ENCODE measurements around the gene THBD.
"Not testable (repeated sequence)": the region's sequence is repeated elsewhere in the genome, so short reads cannot be mapped to it uniquely, and the experiment has no call there.

THBD gene

DNA sequence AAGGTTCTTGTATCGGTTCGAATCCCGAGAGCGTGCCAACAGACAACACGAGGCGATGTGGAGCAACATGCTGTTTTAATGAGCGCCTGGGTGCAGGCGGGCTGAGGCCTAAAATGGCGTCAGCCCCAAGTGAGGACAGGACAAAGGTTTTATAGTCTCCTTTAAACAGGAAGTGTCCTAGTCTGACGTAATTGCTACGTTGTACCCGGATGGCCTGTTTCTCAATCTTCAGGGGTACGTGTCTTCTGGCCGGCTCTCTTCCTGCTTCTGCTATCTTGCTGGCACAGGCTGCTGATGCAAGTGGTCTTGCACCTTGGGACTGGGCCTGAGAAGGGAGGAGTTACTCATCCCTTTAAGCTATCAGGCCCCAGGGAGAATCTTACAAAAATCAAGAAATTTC, 24.0 kb downstream of the THBD start:
- peak; percentile 88 to 97 for DNase-seq (ENCODE audit: low read depth in 1 of 2, low spot score in 1 of 2)
- peak overlapping the region; percentile 77 for H3K27ac ChIP-seq (replicated peaks)
- TF ChIP-seq GABPA (IDR thresholded peaks at IDR 0.05; ENCODE audit: low read depth) (peak; percentile 62), SPI1 (IDR thresholded peaks at IDR 0.05; ENCODE audit: borderline replicate concordance, low read depth) (peak; percentile 88; the same call in 1 of the 2 replicates), POLR2AphosphoS5 (IDR thresholded peaks at IDR 0.05; ENCODE audit: low read depth) (peak; percentile 75)
- not testable (repeated sequence) for H3K27me3 ChIP-seq (ENCODE audit: insufficient read depth, poor library complexity, severe bottlenecking); H3K4me3 ChIP-seq (replicated peaks; ENCODE audit: insufficient read depth, low read length)

DNA sequence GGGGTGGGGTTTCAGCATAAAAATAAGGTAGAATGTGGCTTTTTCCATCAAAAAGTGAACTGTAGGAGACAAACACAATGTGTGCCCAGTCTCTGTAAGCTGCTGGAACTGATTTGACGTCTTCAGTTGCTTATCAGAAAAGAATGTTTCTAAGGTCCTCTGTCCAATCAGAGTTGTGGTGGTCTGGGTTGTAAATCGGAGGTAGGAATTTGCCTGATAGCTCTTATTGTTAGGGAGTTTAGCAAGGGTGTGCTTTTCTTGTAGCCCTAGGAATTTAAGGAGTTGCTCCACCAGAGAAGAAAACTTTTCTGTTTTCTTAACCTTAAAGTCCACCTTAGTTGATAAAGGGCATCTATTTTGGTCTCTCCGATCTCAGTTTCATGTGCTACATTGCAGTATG, 24.8 kb downstream of the THBD start:
- Histone ChIP-seq H3K27ac (replicated peaks) (peak overlapping the region; percentile 77), H3K4me3 (replicated peaks; ENCODE audit: insufficient read depth, low read length) (no peak overlapping the region), H3K27me3 (ENCODE audit: insufficient read depth, poor library complexity, severe bottlenecking) (no peaks in the 10 kb centered on the region)
- no peak for DNase-seq (ENCODE audit: low read depth in 1 of 2, low spot score in 1 of 2)
- TF ChIP-seq, protein P1, sequence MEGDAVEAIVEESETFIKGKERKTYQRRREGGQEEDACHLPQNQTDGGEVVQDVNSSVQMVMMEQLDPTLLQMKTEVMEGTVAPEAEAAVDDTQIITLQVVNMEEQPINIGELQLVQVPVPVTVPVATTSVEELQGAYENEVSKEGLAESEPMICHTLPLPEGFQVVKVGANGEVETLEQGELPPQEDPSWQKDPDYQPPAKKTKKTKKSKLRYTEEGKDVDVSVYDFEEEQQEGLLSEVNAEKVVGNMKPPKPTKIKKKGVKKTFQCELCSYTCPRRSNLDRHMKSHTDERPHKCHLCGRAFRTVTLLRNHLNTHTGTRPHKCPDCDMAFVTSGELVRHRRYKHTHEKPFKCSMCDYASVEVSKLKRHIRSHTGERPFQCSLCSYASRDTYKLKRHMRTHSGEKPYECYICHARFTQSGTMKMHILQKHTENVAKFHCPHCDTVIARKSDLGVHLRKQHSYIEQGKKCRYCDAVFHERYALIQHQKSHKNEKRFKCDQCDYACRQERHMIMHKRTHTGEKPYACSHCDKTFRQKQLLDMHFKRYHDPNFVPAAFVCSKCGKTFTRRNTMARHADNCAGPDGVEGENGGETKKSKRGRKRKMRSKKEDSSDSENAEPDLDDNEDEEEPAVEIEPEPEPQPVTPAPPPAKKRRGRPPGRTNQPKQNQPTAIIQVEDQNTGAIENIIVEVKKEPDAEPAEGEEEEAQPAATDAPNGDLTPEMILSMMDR (IDR thresholded peaks at IDR 0.05; ENCODE audit: insufficient read depth, low read length) = no peak
- TF ChIP-seq GABPA (IDR thresholded peaks at IDR 0.05; ENCODE audit: low read depth) (no peak), SPI1 (IDR thresholded peaks at IDR 0.05; ENCODE audit: borderline replicate concordance, low read depth) (no peak), POLR2AphosphoS5 (IDR thresholded peaks at IDR 0.05; ENCODE audit: low read depth) (no peak)
- TF ChIP-seq, protein P2, sequence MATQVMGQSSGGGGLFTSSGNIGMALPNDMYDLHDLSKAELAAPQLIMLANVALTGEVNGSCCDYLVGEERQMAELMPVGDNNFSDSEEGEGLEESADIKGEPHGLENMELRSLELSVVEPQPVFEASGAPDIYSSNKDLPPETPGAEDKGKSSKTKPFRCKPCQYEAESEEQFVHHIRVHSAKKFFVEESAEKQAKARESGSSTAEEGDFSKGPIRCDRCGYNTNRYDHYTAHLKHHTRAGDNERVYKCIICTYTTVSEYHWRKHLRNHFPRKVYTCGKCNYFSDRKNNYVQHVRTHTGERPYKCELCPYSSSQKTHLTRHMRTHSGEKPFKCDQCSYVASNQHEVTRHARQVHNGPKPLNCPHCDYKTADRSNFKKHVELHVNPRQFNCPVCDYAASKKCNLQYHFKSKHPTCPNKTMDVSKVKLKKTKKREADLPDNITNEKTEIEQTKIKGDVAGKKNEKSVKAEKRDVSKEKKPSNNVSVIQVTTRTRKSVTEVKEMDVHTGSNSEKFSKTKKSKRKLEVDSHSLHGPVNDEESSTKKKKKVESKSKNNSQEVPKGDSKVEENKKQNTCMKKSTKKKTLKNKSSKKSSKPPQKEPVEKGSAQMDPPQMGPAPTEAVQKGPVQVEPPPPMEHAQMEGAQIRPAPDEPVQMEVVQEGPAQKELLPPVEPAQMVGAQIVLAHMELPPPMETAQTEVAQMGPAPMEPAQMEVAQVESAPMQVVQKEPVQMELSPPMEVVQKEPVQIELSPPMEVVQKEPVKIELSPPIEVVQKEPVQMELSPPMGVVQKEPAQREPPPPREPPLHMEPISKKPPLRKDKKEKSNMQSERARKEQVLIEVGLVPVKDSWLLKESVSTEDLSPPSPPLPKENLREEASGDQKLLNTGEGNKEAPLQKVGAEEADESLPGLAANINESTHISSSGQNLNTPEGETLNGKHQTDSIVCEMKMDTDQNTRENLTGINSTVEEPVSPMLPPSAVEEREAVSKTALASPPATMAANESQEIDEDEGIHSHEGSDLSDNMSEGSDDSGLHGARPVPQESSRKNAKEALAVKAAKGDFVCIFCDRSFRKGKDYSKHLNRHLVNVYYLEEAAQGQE (IDR thresholded peaks at IDR 0.05; ENCODE audit: insufficient replicate concordance, low read depth) = no peak

DNA sequence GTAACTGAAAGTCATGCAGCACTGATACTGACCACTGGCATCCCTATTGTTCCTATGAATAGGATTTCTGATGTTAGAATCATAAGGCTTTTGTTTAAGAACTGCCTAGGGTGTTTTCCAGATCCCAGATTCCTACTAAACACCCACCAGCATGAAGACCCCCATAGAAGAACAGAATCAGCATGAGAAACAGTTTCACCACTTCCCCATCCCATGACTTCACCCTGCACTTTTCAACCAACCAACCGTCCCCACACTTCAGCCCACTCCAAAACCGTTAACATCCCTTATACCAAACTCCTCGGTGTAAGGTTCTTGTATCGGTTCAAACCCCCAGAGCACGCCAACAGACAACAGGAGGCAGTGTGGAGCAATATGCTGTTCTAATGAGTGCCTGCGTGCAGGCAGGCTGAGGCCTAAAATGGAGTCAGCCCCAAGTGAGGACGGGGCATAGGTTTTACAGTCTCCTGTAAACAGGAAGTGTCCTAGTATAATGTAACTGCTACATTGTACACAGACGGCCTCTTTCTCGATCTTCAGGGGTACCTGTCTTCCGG, 25.8 kb downstream of the THBD start:
- TF ChIP-seq GABPA (IDR thresholded peaks at IDR 0.05; ENCODE audit: low read depth) = no peak
- no peak for TF ChIP-seq SPI1 (IDR thresholded peaks at IDR 0.05; ENCODE audit: borderline replicate concordance, low read depth)
- TF ChIP-seq, protein P2 (IDR thresholded peaks at IDR 0.05; ENCODE audit: insufficient replicate concordance, low read depth) = no peak
- no peak for TF ChIP-seq POLR2AphosphoS5 (IDR thresholded peaks at IDR 0.05; ENCODE audit: low read depth)
- TF ChIP-seq, protein P1 (IDR thresholded peaks at IDR 0.05; ENCODE audit: insufficient read depth, low read length) = no peak
- Histone ChIP-seq H3K27me3 (ENCODE audit: insufficient read depth, poor library complexity, severe bottlenecking) (no peaks in the 10 kb centered on the region), H3K27ac (replicated peaks) (0 out of 2 replicates have a peak overlapping the region, but pooled peaks have one; percentile 3), H3K4me3 (replicated peaks; ENCODE audit: insufficient read depth, low read length) (no peak overlapping the region)
- DNase-seq (ENCODE audit: low read depth in 1 of 2, low spot score in 1 of 2) = peak in 1 of 2 experiments; percentile 25

DNA sequence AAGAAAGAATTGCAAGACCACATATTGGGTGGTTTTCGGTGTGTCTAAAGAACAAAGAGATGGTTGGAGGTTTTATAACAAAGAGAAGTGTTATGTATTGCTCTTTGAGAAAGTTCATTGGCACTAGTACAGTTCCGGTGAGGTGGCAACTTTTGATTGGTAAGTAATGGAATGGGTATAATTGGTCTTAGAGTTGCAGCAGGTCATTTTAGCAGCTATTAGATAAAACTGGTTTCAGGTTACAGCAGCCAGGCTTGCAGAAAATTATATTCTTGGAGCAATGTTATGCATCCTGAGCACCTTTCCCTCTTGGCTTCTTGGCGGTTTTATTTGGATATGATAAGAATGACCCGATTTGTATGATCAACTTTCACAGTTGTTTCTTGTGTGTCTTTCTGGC, 26.6 kb downstream of the THBD start:
- Histone ChIP-seq H3K27ac (replicated peaks) (no peak overlapping the region), H3K27me3 (ENCODE audit: insufficient read depth, poor library complexity, severe bottlenecking) (no peaks in the 10 kb centered on the region), H3K4me3 (replicated peaks; ENCODE audit: insufficient read depth, low read length) (no peak overlapping the region)
- DNase-seq (ENCODE audit: low read depth in 1 of 2, low spot score in 1 of 2) = no peak
- no peak for TF ChIP-seq POLR2AphosphoS5 (IDR thresholded peaks at IDR 0.05; ENCODE audit: low read depth)
- TF ChIP-seq, protein P1 (IDR thresholded peaks at IDR 0.05; ENCODE audit: insufficient read depth, low read length) = no peak
- TF ChIP-seq GABPA (IDR thresholded peaks at IDR 0.05; ENCODE audit: low read depth) = no peak

Measured in HL-60 (cell line).